HuH-7.5 (cell line): ENCODE results near the gene TSKU.
A peak's percentile ranks its signal among the peaks of the same experiment; 100 is the strongest.

Experiments
- DNase-seq: peaks from one replicate; pipeline ENCODE4 v3.0.0; 2011; ENCODE audit warnings: low spot score

Gene TSKU

GRCh38 chr11:76752321-76753143, 30.6 kb upstream of the TSKU start:
- DNase-seq = no peak

GRCh38 chr11:76753449-76753848, 29.7 kb upstream of the TSKU start:
- DNase-seq = no peak

GRCh38 chr11:76753950-76754349, 29.2 kb upstream of the TSKU start:
- DNase-seq = no peak

GRCh38 chr11:76756341-76756741, 26.8 kb upstream of the TSKU start:
- DNase-seq = no peak

GRCh38 chr11:76758311-76758710, 24.8 kb upstream of the TSKU start:
- no peak for DNase-seq

- no peak for DNase-seq
These were observed 24.1 kb upstream of the TSKU start for GRCh38 chr11:76759092-76759491.

GRCh38 chr11:76759517-76759916, 23.6 kb upstream of the TSKU start:
- DNase-seq = no peak

GRCh38 chr11:76760236-76760635, 22.9 kb upstream of the TSKU start:
- DNase-seq = no peak

GRCh38 chr11:76761718-76762355, 21.3 kb upstream of the TSKU start:
- DNase-seq = no peak

- no peak for DNase-seq
These were observed 20.8 kb upstream of the TSKU start for GRCh38 chr11:76762356-76762752.

- DNase-seq = no peak
These were observed 20.1 kb upstream of the TSKU start for GRCh38 chr11:76762867-76763572.

GRCh38 chr11:76763573-76764346, 19.4 kb upstream of the TSKU start:
- DNase-seq = no peak

- no peak for DNase-seq
These were observed 18.1 kb upstream of the TSKU start for GRCh38 chr11:76764941-76765665.

- peak; percentile 45 for DNase-seq
These were observed 17.2 kb upstream of the TSKU start for GRCh38 chr11:76765863-76766350.

GRCh38 chr11:76766521-76766920, 16.6 kb upstream of the TSKU start:
- no peak for DNase-seq

- DNase-seq = no peak
These were observed 15.5 kb upstream of the TSKU start for GRCh38 chr11:76767659-76768058.

- no peak for DNase-seq
These were observed 14.9 kb upstream of the TSKU start for GRCh38 chr11:76768088-76768908.

- no peak for DNase-seq
These were observed 14.1 kb upstream of the TSKU start for GRCh38 chr11:76768909-76769560.

GRCh38 chr11:76769645-76770586, 13.2 kb upstream of the TSKU start:
- DNase-seq = no peak
